ENCODE data around the gene FYN.

DNA sequence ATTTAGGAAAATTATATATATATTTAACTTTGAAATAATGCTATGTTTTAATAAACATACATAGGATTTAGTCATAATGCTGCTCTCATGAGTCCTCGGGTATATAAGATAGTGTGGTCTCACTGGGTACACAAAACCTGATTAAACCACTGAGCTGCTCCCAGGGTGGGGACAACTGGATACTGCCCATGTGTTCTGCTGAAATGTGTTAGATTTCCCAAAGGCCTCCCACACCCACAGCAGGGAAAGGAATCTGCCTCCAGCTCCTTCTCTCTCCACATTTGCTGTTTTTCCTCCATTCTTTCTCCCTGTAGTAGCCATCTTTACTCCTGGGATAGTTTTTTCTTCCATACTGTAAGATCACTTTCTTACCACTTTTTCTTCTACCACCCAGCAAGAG lies 198.4 kb downstream of the FYN start:
- no peak for TF ChIP-seq POLR2A (IDR thresholded peaks at IDR 0.05)
- TF ChIP-seq CTCF (IDR thresholded peaks at IDR 0.05) = no peak

Data from transverse colon (tissue), 3 donors.